ENCODE data around the gene MRPL58.
"Not testable (repeated sequence)": the region's sequence is repeated elsewhere in the genome, so short reads cannot be mapped to it uniquely, and the experiment has no call there.

The MRPL58 gene

GRCh38 chr17:74987418-74987908 lies 25.0 kb upstream of the MRPL58 start, which contains the start of gene CDR2L:
TSS of gene CDR2L (plus strand) at chr17:74987632. CDS start at chr17:74988044, 412 bp downstream.
- DNase-seq (ENCODE audit: low spot score): peak; percentile 93

GRCh38 chr17:74987909-74988711 lies 24.4 kb upstream of the MRPL58 start:
- DNase-seq (ENCODE audit: low spot score): peak; percentile 47

- DNase-seq (ENCODE audit: low spot score): no peak
Measured at GRCh38 chr17:74990581-74991105, 21.8 kb upstream of the MRPL58 start.

- DNase-seq (ENCODE audit: low spot score): no peak
Measured at GRCh38 chr17:74992223-74992622, 20.2 kb upstream of the MRPL58 start.

- DNase-seq (ENCODE audit: low spot score): no peak
Measured at GRCh38 chr17:74994440-74994839, 18.0 kb upstream of the MRPL58 start.

- DNase-seq (ENCODE audit: low spot score): no peak
Measured at GRCh38 chr17:74995847-74996246, 16.6 kb upstream of the MRPL58 start.

- DNase-seq (ENCODE audit: low spot score): no peak
Measured at GRCh38 chr17:74998783-74999182, 13.7 kb upstream of the MRPL58 start.

- DNase-seq (ENCODE audit: low spot score): no peak
Measured at GRCh38 chr17:74999523-74999922, 12.9 kb upstream of the MRPL58 start.

GRCh38 chr17:75001915-75002843 lies 10.3 kb upstream of the MRPL58 start:
- DNase-seq (ENCODE audit: low spot score): no peak

GRCh38 chr17:75003070-75003956 lies 9.2 kb upstream of the MRPL58 start:
- DNase-seq (ENCODE audit: low spot score): no peak

- DNase-seq (ENCODE audit: low spot score): no peak
Measured at GRCh38 chr17:75003957-75004355, 8.5 kb upstream of the MRPL58 start.

GRCh38 chr17:75004371-75004770 lies 8.1 kb upstream of the MRPL58 start:
- no peak for DNase-seq (ENCODE audit: low spot score)

- no peak for DNase-seq (ENCODE audit: low spot score)
Measured at GRCh38 chr17:75005291-75005690, 7.2 kb upstream of the MRPL58 start.

GRCh38 chr17:75006084-75006483 lies 6.4 kb upstream of the MRPL58 start:
- DNase-seq (ENCODE audit: low spot score): not testable (repeated sequence)

GRCh38 chr17:75006653-75007052 lies 5.8 kb upstream of the MRPL58 start:
- no peak for DNase-seq (ENCODE audit: low spot score)

GRCh38 chr17:75008373-75008772 lies 4.1 kb upstream of the MRPL58 start:
- DNase-seq (ENCODE audit: low spot score): no peak

- DNase-seq (ENCODE audit: low spot score): no peak
Measured at GRCh38 chr17:75009139-75009724, 3.2 kb upstream of the MRPL58 start.

- no peak for DNase-seq (ENCODE audit: low spot score)
Measured at GRCh38 chr17:75010683-75011400, 1.6 kb upstream of the MRPL58 start.

GRCh38 chr17:75011401-75012095 lies 922 bp upstream of the MRPL58 start:
- DNase-seq (ENCODE audit: low spot score): peak; percentile 13

- no peak for DNase-seq (ENCODE audit: low spot score)
Measured at GRCh38 chr17:75012096-75012345, 449 bp upstream of the MRPL58 start.
